Stimulated activated naive B cell treated with anti-CD40 and anti-IgM and Interleukin-4, amounts not matched to agents 10 μg/mL and 1 μg/mL and 100 μg/mL, for 72 hours (primary cell): Measurements from ENCODE around the gene DYNLL1.
"Not testable (repeated sequence)": the region's sequence is repeated elsewhere in the genome, so short reads cannot be mapped to it uniquely, and the experiment has no call there.

Experiments used
- ATAC-seq, 2 donors: fragments of 150-1000 bp; cut with Tn5 transposase; replicated peaks; 2 replicates each; pipeline ENCODE4 v1.10.0; 2021; ENCODE audit warnings: moderate library complexity in 1 of 2
- DNase-seq: peaks from one replicate; pipeline ENCODE4 v3.0.0; 2021
- H3K27ac Mint-ChIP-seq: one replicate; pipeline ENCODE4 v1.8.0; 2022; ENCODE audit warnings: mild to moderate bottlenecking, mixed read lengths
- H3K27me3 Mint-ChIP-seq, 2 donors: one replicate each; pipeline ENCODE4 v1.8.0; 2022; ENCODE audit warnings: mixed read lengths in 2 of 2
- H3K36me3 Mint-ChIP-seq, 2 donors: one replicate each; pipeline ENCODE4 v1.8.0; 2022; ENCODE audit warnings: mixed read lengths in 2 of 2, mild to moderate bottlenecking in 1 of 2
- H3K4me1 Mint-ChIP-seq, 2 donors: one replicate each; pipeline ENCODE4 v1.8.0; 2022; ENCODE audit warnings: mixed read lengths in 2 of 2, mild to moderate bottlenecking in 1 of 2
- H3K4me3 Mint-ChIP-seq, 2 donors: one replicate each; pipeline ENCODE4 v1.8.0; 2022; ENCODE audit warnings: mild to moderate bottlenecking in 2 of 2, mixed read lengths in 2 of 2, moderate library complexity in 1 of 2
- H3K9me3 Mint-ChIP-seq, 2 donors: one replicate each; pipeline ENCODE4 v1.8.0; 2022; ENCODE audit warnings: mixed read lengths in 2 of 2, mild to moderate bottlenecking in 1 of 2

DYNLL1 gene

GRCh38 chr12:120495731-120496412 lies at the start of gene DYNLL1:
Gene DYNLL1 (plus strand): TSS chr12:120496113. CDS start chr12:120496422, 309 bp downstream.
- Mint-ChIP-seq H3K27ac (peak within 1 kb of the TSS; percentile 96), H3K27me3 (no peaks in the 10 kb centered on the region), H3K9me3 (no peaks in the 10 kb centered on the region), H3K36me3 (peaks cover 26 to 48% of the 10 kb centered on the region in 2 donors), H3K4me3 (peak within 1 kb of the TSS; percentile 91 to 94), H3K4me1 (peaks cover 22 to 38% of the 10 kb centered on the region in 2 donors)
- peak; percentile 98 for DNase-seq
- peak; percentile 96 for ATAC-seq

- H3K4me1 Mint-ChIP-seq = peaks cover 16 to 36% of the 10 kb centered on the region in 2 donors
- H3K9me3 Mint-ChIP-seq, H3K27me3 Mint-ChIP-seq, DNase-seq, ATAC-seq: not testable (repeated sequence)
- peak overlapping the region; percentile 99 for H3K27ac Mint-ChIP-seq
- H3K4me3 Mint-ChIP-seq = peak overlapping the region; percentile 84 to 98
- H3K36me3 Mint-ChIP-seq = peaks cover 9 to 26% of the 10 kb centered on the region in 2 donors
These were observed 49.1 kb upstream of the DYNLL1 start for GRCh38 chr12:120446844-120447178.

- peaks cover 16 to 36% of the 10 kb centered on the region in 2 donors for H3K4me1 Mint-ChIP-seq
- DNase-seq (no peak), ATAC-seq (no peak)
- no peaks in the 10 kb centered on the region for H3K9me3 Mint-ChIP-seq
- peaks cover 9 to 27% of the 10 kb centered on the region in 2 donors for H3K36me3 Mint-ChIP-seq
- H3K4me3 Mint-ChIP-seq = peak overlapping the region; percentile 84 to 98
- no peak overlapping the region for H3K27ac Mint-ChIP-seq
- no peaks in the 10 kb centered on the region for H3K27me3 Mint-ChIP-seq
These were observed 47.9 kb upstream of the DYNLL1 start for GRCh38 chr12:120447992-120448391.

GRCh38 chr12:120452524-120452923 lies 43.4 kb upstream of the DYNLL1 start:
- H3K27me3 Mint-ChIP-seq, DNase-seq, H3K27ac Mint-ChIP-seq, H3K4me3 Mint-ChIP-seq, ATAC-seq, H3K9me3 Mint-ChIP-seq: not testable (repeated sequence)
- peaks cover 22 to 49% of the 10 kb centered on the region in 2 donors for H3K36me3 Mint-ChIP-seq
- peaks cover 13 to 38% of the 10 kb centered on the region in 2 donors for H3K4me1 Mint-ChIP-seq

- Mint-ChIP-seq H3K9me3 (no peaks in the 10 kb centered on the region), H3K36me3 (peaks cover 22 to 42% of the 10 kb centered on the region in 2 donors), H3K27ac (no peak overlapping the region), H3K4me1 (peaks cover 10 to 32% of the 10 kb centered on the region in 2 donors), H3K27me3 (no peaks in the 10 kb centered on the region), H3K4me3 (no peak overlapping the region)
- no peak for DNase-seq
- ATAC-seq = no peak
These were observed 42.7 kb upstream of the DYNLL1 start for GRCh38 chr12:120453060-120453750.

GRCh38 chr12:120453977-120454376 lies 41.9 kb upstream of the DYNLL1 start:
- no peak overlapping the region for H3K4me3 Mint-ChIP-seq
- no peaks in the 10 kb centered on the region for H3K27me3 Mint-ChIP-seq
- peak; percentile 88 to 90 for ATAC-seq
- peaks cover 24 to 42% of the 10 kb centered on the region in 2 donors for H3K36me3 Mint-ChIP-seq
- H3K4me1 Mint-ChIP-seq = peaks cover 10 to 26% of the 10 kb centered on the region in 2 donors
- H3K9me3 Mint-ChIP-seq = no peaks in the 10 kb centered on the region
- no peak for DNase-seq
- no peak overlapping the region for H3K27ac Mint-ChIP-seq

- Mint-ChIP-seq H3K27me3 (no peaks in the 10 kb centered on the region), H3K4me1 (peaks cover 8 to 21% of the 10 kb centered on the region in 2 donors), H3K36me3 (peaks cover 23 to 46% of the 10 kb centered on the region in 2 donors), H3K4me3 (no peak overlapping the region), H3K27ac (peak overlapping the region; percentile 87), H3K9me3 (no peaks in the 10 kb centered on the region)
- ATAC-seq = no peak
- DNase-seq = no peak
These were observed 40.6 kb upstream of the DYNLL1 start for GRCh38 chr12:120455302-120455701.

GRCh38 chr12:120457133-120457532 lies 38.8 kb upstream of the DYNLL1 start:
- ATAC-seq (no peak), DNase-seq (no peak)
- Mint-ChIP-seq H3K4me3 (no peak overlapping the region), H3K9me3 (no peaks in the 10 kb centered on the region), H3K27me3 (no peaks in the 10 kb centered on the region), H3K27ac (peak overlapping the region; percentile 80), H3K4me1 (peaks cover 8 to 21% of the 10 kb centered on the region in 2 donors), H3K36me3 (peaks cover 27 to 56% of the 10 kb centered on the region in 2 donors)

GRCh38 chr12:120460157-120460556 lies 35.8 kb upstream of the DYNLL1 start:
- H3K27me3 Mint-ChIP-seq = no peaks in the 10 kb centered on the region
- H3K36me3 Mint-ChIP-seq = peaks cover 36 to 65% of the 10 kb centered on the region in 2 donors
- ATAC-seq = no peak
- no peaks in the 10 kb centered on the region for H3K9me3 Mint-ChIP-seq
- no peak for DNase-seq
- H3K4me3 Mint-ChIP-seq = no peak overlapping the region
- peak overlapping the region; percentile 47 for H3K27ac Mint-ChIP-seq
- H3K4me1 Mint-ChIP-seq = peaks cover 8 to 16% of the 10 kb centered on the region in 2 donors

GRCh38 chr12:120462099-120462640 lies 33.7 kb upstream of the DYNLL1 start:
- Mint-ChIP-seq H3K27ac (no peak overlapping the region), H3K36me3 (peaks cover 37 to 53% of the 10 kb centered on the region in 2 donors), H3K4me3 (no peak overlapping the region), H3K27me3 (no peaks in the 10 kb centered on the region), H3K4me1 (peaks cover 9 to 24% of the 10 kb centered on the region in 2 donors), H3K9me3 (no peaks in the 10 kb centered on the region)
- DNase-seq = no peak
- ATAC-seq = no peak

- ATAC-seq (no peak), DNase-seq (no peak)
- Mint-ChIP-seq H3K4me1 (peaks cover 11 to 39% of the 10 kb centered on the region in 2 donors), H3K4me3 (no peak overlapping the region), H3K9me3 (no peaks in the 10 kb centered on the region), H3K27ac (no peak overlapping the region), H3K27me3 (no peaks in the 10 kb centered on the region), H3K36me3 (peaks cover 39 to 62% of the 10 kb centered on the region in 2 donors)
These were observed 32.2 kb upstream of the DYNLL1 start for GRCh38 chr12:120463712-120464111.

- H3K36me3 Mint-ChIP-seq = peaks cover 31 to 52% of the 10 kb centered on the region in 2 donors
- H3K4me1 Mint-ChIP-seq = peaks cover 15 to 50% of the 10 kb centered on the region in 2 donors
- ATAC-seq (no peak), DNase-seq (no peak)
- no peaks in the 10 kb centered on the region for H3K9me3 Mint-ChIP-seq
- no peak overlapping the region for H3K27ac Mint-ChIP-seq
- no peak overlapping the region for H3K4me3 Mint-ChIP-seq
- no peaks in the 10 kb centered on the region for H3K27me3 Mint-ChIP-seq
These were observed 30.2 kb upstream of the DYNLL1 start for GRCh38 chr12:120465756-120466155.

- H3K4me3 Mint-ChIP-seq = no peak overlapping the region
- ATAC-seq (no peak), DNase-seq (no peak)
- peaks cover 15 to 50% of the 10 kb centered on the region in 2 donors for H3K4me1 Mint-ChIP-seq
- peaks cover 29 to 46% of the 10 kb centered on the region in 2 donors for H3K36me3 Mint-ChIP-seq
- no peaks in the 10 kb centered on the region for H3K27me3 Mint-ChIP-seq
- H3K27ac Mint-ChIP-seq = no peak overlapping the region
- no peaks in the 10 kb centered on the region for H3K9me3 Mint-ChIP-seq
These were observed 29.2 kb upstream of the DYNLL1 start for GRCh38 chr12:120466560-120467315.

- DNase-seq (no peak), ATAC-seq (no peak)
- H3K4me1 Mint-ChIP-seq = peaks cover 15 to 50% of the 10 kb centered on the region in 2 donors
- H3K27ac Mint-ChIP-seq = peak overlapping the region; percentile 65
- peaks cover 26 to 41% of the 10 kb centered on the region in 2 donors for H3K36me3 Mint-ChIP-seq
- H3K4me3 Mint-ChIP-seq = peak overlapping the region; percentile 94 to 98
- H3K9me3 Mint-ChIP-seq = no peaks in the 10 kb centered on the region
- no peaks in the 10 kb centered on the region for H3K27me3 Mint-ChIP-seq
These were observed 28.5 kb upstream of the DYNLL1 start for GRCh38 chr12:120467439-120467838.
